NB4 (cell line): ENCODE data around the gene ARHGEF4.

Source experiments
- DNase-seq: peaks from one replicate; pipeline ENCODE4 v3.0.0; 2010; ENCODE audit warnings: low read depth
- H3K4me3 ChIP-seq: one replicate; pipeline ENCODE4 v1.5.1; 2011; ENCODE audit warnings: mild to moderate bottlenecking, low read depth, low read length, moderate library complexity
- MYC ChIP-seq: IDR thresholded peaks from 2 replicates; pipeline ENCODE4 v1.6.1; 2011; ENCODE audit warnings: low read depth, low read length
- POLR2A ChIP-seq: IDR thresholded peaks from 2 replicates; pipeline ENCODE4 v1.6.1; 2011; ENCODE audit warnings: mild to moderate bottlenecking; ENCODE audit not compliant: insufficient read length; ENCODE audit errors: extremely low read depth
- TF ChIP-seq, protein P1 (sequence below): IDR thresholded peaks from 2 replicates; pipeline ENCODE4 v1.6.1; 2011; ENCODE audit warnings: low read depth, low read length
- TF ChIP-seq, protein P2 (sequence below): IDR thresholded peaks from one replicate; pipeline ENCODE4 v1.5.1; 2012; ENCODE audit warnings: low read depth, low read length

The ARHGEF4 gene

DNA sequence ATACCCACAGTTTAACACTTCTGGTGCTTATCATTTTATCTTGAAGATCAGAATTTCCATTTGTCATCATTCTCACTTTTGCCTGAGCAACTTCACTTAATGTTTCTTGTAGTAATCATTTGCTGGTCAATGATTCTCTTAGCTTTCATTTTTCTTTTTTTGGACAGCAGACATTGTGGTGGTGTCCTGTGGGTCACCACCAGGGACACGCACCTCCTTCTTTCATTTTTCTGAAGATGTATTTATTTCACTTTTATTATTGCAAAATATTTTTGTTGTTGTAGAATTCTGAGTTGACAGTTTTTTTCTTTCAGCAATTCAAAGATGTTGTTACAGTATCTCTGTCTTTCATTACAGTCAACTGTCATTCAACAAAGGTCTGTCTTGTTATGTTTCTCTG is 172.3 kb downstream of the ARHGEF4 start:
- no peak overlapping the region for H3K4me3 ChIP-seq
- TF ChIP-seq, protein P1, sequence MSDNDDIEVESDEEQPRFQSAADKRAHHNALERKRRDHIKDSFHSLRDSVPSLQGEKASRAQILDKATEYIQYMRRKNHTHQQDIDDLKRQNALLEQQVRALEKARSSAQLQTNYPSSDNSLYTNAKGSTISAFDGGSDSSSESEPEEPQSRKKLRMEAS = no peak
- TF ChIP-seq, protein P2, sequence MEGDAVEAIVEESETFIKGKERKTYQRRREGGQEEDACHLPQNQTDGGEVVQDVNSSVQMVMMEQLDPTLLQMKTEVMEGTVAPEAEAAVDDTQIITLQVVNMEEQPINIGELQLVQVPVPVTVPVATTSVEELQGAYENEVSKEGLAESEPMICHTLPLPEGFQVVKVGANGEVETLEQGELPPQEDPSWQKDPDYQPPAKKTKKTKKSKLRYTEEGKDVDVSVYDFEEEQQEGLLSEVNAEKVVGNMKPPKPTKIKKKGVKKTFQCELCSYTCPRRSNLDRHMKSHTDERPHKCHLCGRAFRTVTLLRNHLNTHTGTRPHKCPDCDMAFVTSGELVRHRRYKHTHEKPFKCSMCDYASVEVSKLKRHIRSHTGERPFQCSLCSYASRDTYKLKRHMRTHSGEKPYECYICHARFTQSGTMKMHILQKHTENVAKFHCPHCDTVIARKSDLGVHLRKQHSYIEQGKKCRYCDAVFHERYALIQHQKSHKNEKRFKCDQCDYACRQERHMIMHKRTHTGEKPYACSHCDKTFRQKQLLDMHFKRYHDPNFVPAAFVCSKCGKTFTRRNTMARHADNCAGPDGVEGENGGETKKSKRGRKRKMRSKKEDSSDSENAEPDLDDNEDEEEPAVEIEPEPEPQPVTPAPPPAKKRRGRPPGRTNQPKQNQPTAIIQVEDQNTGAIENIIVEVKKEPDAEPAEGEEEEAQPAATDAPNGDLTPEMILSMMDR = no peak
- TF ChIP-seq MYC = no peak
- TF ChIP-seq POLR2A = no peak
- DNase-seq = no peak

DNA sequence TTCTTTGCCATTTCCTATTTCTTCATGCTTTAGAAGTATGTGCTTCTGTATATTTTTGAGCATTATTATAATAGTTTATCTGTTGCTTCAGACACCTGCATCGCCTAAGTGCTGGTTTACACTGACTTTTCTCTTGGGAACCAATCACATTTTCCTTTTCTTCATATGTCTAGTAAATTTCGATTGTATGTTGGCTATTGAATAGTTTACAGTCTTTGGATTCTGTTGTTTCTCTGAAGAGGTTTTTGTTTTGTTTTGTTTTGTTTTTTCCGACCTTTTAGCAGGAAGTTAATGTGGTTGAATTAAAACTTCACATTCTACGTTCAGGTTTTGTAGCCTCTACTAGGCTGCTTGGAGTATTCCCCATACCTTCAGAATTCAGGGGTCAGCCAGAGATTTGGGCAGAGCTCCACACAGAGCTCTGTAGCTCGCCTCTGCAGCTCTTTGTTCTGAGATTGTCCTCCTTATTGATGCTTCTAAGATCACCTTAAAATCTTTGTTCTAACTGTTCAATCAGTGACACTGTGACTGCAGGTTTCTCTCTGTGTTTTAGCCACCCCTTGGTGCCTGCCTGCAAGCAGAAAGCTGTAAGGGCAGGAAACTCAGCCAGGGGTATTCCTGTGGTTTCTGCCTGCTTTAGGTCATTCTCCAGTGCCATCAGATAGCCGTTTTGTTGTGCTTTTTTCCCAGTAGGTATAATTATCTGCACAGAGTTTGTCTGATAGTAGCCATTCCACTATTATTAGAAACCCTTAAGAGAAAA is 173.2 kb downstream of the ARHGEF4 start:
- no peak overlapping the region for H3K4me3 ChIP-seq
- no peak for TF ChIP-seq MYC
- TF ChIP-seq, protein P1 = no peak
- TF ChIP-seq POLR2A = no peak
- TF ChIP-seq, protein P2 = no peak
- no peak for DNase-seq

DNA sequence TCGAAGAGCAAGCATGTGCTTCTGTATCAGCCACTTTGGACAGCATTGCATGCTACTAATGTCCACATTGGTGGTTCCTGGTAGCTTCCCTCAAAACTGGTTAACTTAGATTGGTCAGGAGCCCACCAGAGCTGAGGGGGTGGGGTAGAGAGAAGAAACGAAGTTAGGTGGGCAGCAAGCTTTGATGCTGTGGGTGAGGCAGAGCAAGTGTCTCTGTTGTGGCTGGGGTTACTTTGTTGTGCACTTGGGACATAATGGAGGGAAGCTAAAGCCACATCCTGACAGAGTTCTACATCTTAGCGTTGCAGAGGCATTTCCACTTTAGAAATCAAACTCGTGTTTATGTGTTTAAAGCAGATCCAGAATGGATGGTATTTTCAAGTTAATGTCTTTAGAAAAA is 173.9 kb downstream of the ARHGEF4 start:
- DNase-seq = no peak
- no peak for TF ChIP-seq POLR2A
- no peak for TF ChIP-seq MYC
- TF ChIP-seq, protein P1 = no peak
- TF ChIP-seq, protein P2 = no peak
- H3K4me3 ChIP-seq = no peak overlapping the region

DNA sequence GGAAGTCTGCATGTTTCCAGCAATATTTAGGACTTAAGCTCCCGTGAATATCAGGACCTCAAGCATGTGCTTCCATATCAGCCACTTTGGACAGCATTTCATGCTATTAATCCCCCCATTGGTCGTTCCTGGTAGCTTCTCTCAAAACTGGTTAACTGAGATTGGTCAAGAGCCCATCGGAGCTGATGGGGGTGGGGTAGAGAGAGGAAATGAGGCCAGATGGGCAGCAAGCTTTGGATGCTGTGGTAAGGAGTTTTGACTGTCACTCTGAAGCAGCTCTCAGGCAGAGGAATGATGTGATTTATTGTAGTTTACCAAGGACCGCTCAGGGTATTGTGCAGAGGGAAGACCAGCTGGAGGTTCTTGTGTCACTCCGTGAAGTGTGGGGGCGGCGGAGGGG is 174.8 kb downstream of the ARHGEF4 start:
- no peak for TF ChIP-seq POLR2A
- no peak overlapping the region for H3K4me3 ChIP-seq
- DNase-seq = no peak

DNA sequence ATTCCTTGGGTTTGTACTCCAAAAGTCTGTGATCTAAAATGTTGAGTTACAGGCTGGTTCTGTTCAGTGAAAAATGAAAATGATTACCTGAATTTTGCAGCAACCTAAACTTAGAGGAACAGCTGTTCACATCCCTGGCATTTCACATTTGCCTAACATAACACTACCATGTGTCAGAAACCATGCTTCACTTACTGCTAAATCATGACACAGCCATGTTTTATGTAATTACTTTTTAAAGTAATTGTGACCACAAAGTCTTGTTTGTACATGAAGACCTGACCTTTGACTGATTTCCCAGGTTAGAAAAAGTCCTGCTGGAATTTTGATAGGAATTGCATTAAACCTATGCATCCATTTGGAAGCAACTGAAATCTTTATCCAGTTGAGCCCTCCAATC is 177.4 kb downstream of the ARHGEF4 start:
- no peak for DNase-seq
- TF ChIP-seq, protein P2 = no peak
- TF ChIP-seq POLR2A (no peak), MYC (no peak)
- TF ChIP-seq, protein P1 = no peak
- H3K4me3 ChIP-seq = no peak overlapping the region

- no peak for DNase-seq
- H3K4me3 ChIP-seq = no peak overlapping the region
- TF ChIP-seq, protein P2 = no peak
- no peak for TF ChIP-seq MYC
- TF ChIP-seq POLR2A = no peak
- TF ChIP-seq, protein P1 = no peak
Observed at GRCh38 chr2:131015764-131016163, 179.1 kb downstream of the ARHGEF4 start.
